HCT116 (cell line): Measurements from ENCODE around the gene SEMA5A. TPM values are rescaled to one million over a fixed set of nuclear protein-coding genes. Genes with fewer than 3 reads are reported as not detected.

Source experiments
- ATAC-seq: fragments of 200-7000 bp; cut with Tn5 transposase; 2 replicates; pipeline ENCODE4 v1.9.1; 2020; ENCODE audit warnings: mild to moderate bottlenecking, moderate library complexity
- BruUV-seq: library from RNA; stranded (reverse); fragments of 400-500 nt; replicated peaks from 2 replicates; lab custom pipeline; 2021; lab: Mats Ljungman, UMichigan
- CTCF ChIA-PET: fragments of 300-600 bp; sonication (Branson Sonifier 250); formaldehyde crosslinking; loops from one replicate; lab custom pipeline; 2021; ENCODE audit warnings: antibody characterized with exemption; lab: Charles Lee
- POLR2A ChIA-PET: fragments of 300-600, 350-600 bp; sonication (Branson Sonifier 250); formaldehyde crosslinking; loops from one replicate; lab custom pipeline; 2021; ENCODE audit warnings: antibody characterized with exemption; lab: Charles Lee
- RAD21 ChIA-PET, 2 experiments: fragments of 300-600 bp; sonication (Branson Sonifier 250); formaldehyde crosslinking; loops; one replicate each; lab custom pipeline; 2023; ENCODE audit warnings: low total read pairs in 2 of 2; ENCODE audit not compliant: uncharacterized antibody in 2 of 2, unreplicated experiment in 2 of 2, low non-redundant PET in 1 of 2; lab: Charles Lee
- DNase-seq: peaks from one replicate; pipeline ENCODE4 v3.0.0-alpha.2; 2010; ENCODE audit warnings: low read depth, low spot score
- H2AFZ ChIP-seq: fragments of 200-600 bp; shearing (Covaris generic), sonication (generic); 2 replicates; pipeline ENCODE4 v1.6.1; 2017; ENCODE audit warnings: low read depth, mixed run types, mixed read lengths, antibody characterized with exemption, low read length; ENCODE audit not compliant: poor library complexity, severe bottlenecking
- H3K27ac ChIP-seq: 2 replicates; pipeline ENCODE4 v1.5.1; 2012; ENCODE audit warnings: low read depth, low read length
- H3K27me3 ChIP-seq: fragments of 200-600 bp; sonication (generic); 2 replicates; pipeline ENCODE4 v1.6.1; 2016; ENCODE audit warnings: mixed run types, low read length, mixed read lengths; ENCODE audit not compliant: insufficient read depth
- H3K36me3 ChIP-seq, 2 experiments: fragments of 200-500 bp in 1 of 2; fragments of 200-600 bp in 1 of 2; sonication (Bioruptor generic) in 1 of 2; sonication (generic) in 1 of 2; 2 replicates each; pipeline versions ENCODE4 v1.5.1 to v1.6.1; 2014 to 2016; ENCODE audit warnings: low read length in 2 of 2, inconsistent platforms in 1 of 2, mixed read lengths in 1 of 2, mixed run types in 1 of 2; ENCODE audit not compliant: insufficient read depth in 2 of 2, control insufficient read depth in 1 of 2
- H3K4me1 ChIP-seq, 2 experiments: fragments of 200-600 bp in 1 of 2; sonication (generic) in 1 of 2; 2 replicates each; pipeline versions ENCODE4 v1.5.1 to v1.6.1; 2012 to 2017; ENCODE audit warnings: low read length in 2 of 2, inconsistent platforms in 1 of 2, mild to moderate bottlenecking in 1 of 2, mixed read lengths in 1 of 2, mixed run types in 1 of 2, moderate library complexity in 1 of 2; ENCODE audit not compliant: insufficient read depth in 2 of 2, control insufficient read depth in 1 of 2
- H3K4me2 ChIP-seq: fragments of 200-600 bp; sonication (generic); 2 replicates; pipeline ENCODE4 v1.6.1; 2017; ENCODE audit warnings: mixed run types, low read length, mixed read lengths
- H3K4me3 ChIP-seq, 2 experiments: fragments of 200-600 bp in 1 of 2; sonication (generic) in 1 of 2; replicated peaks in 1 of 2; 2 replicates each; pipeline ENCODE4 v1.5.1; 2011 to 2016; ENCODE audit warnings: low read length in 2 of 2, control low read depth in 1 of 2, low read depth in 1 of 2, mild to moderate bottlenecking in 1 of 2, mixed read lengths in 1 of 2, mixed run types in 1 of 2
- H3K79me2 ChIP-seq: fragments of 200-600 bp; sonication (generic); 2 replicates; pipeline ENCODE4 v1.6.1; 2017; ENCODE audit warnings: mild to moderate bottlenecking, mixed run types, low read length, moderate library complexity, mixed read lengths; ENCODE audit not compliant: insufficient read depth
- H3K9ac ChIP-seq: fragments of 200-600 bp; sonication (generic); 2 replicates; pipeline ENCODE4 v1.6.1; 2016; ENCODE audit warnings: low read length, mixed read lengths
- H3K9me2 ChIP-seq: fragments of 200-600 bp; sonication (generic), shearing (Covaris generic); 2 replicates; pipeline ENCODE4 v1.6.1; 2017; ENCODE audit warnings: mixed run types, mild to moderate bottlenecking, moderate library complexity; ENCODE audit not compliant: insufficient read depth
- H3K9me3 ChIP-seq, 2 experiments: fragments of 200-500 bp in 1 of 2; fragments of 200-600 bp in 1 of 2; sonication (Bioruptor generic) in 1 of 2; sonication (generic) in 1 of 2; 2 replicates each; pipeline ENCODE4 v1.6.1; 2014 to 2017; ENCODE audit warnings: low read length in 2 of 2, mixed read lengths in 2 of 2, inconsistent platforms in 1 of 2, low read depth in 1 of 2, mild to moderate bottlenecking in 1 of 2, mixed run types in 1 of 2, moderate library complexity in 1 of 2; ENCODE audit not compliant: control insufficient read depth in 1 of 2, insufficient read depth in 1 of 2
- H4K20me1 ChIP-seq: fragments of 200-600 bp; sonication (generic), shearing (Covaris generic); 2 replicates; pipeline ENCODE4 v1.6.1; 2017; ENCODE audit warnings: mixed run types, mild to moderate bottlenecking, moderate library complexity; ENCODE audit not compliant: insufficient read depth
- EGR1 ChIP-seq: IDR thresholded peaks from 2 replicates; pipeline ENCODE4 v1.6.1; 2012; ENCODE audit warnings: low read depth
- FOSL1 ChIP-seq: IDR thresholded peaks from 2 replicates; pipeline ENCODE4 v1.6.1; 2012; ENCODE audit warnings: low read depth
- JUND ChIP-seq: IDR thresholded peaks from 2 replicates; pipeline ENCODE4 v1.6.1; 2012
- POLR2A ChIP-seq: IDR thresholded peaks from 2 replicates; pipeline ENCODE4 v1.7.0; 2011; ENCODE audit warnings: borderline replicate concordance; ENCODE audit not compliant: insufficient read depth, insufficient read length; ENCODE audit errors: extremely low read depth
- POLR2AphosphoS5 ChIP-seq: IDR thresholded peaks from 2 replicates; pipeline ENCODE4 v1.6.1; 2011; ENCODE audit warnings: mild to moderate bottlenecking, low read depth, low read length, moderate library complexity
- RAD21 ChIP-seq: IDR thresholded peaks from 2 replicates; pipeline ENCODE4 v1.6.1; 2012; ENCODE audit warnings: low read depth, mild to moderate bottlenecking
- REST ChIP-seq: IDR thresholded peaks from 2 replicates; pipeline ENCODE4 v1.6.1; 2012; ENCODE audit warnings: low read depth
- SIN3A ChIP-seq: IDR thresholded peaks from 2 replicates; pipeline ENCODE4 v1.6.1; 2012; ENCODE audit warnings: low read depth
- SRF ChIP-seq: IDR thresholded peaks from 2 replicates; pipeline ENCODE4 v1.6.1; 2012; ENCODE audit warnings: low read depth
- ZNF274 ChIP-seq: fragments of 200-500 bp; sonication (Bioruptor generic); IDR thresholded peaks from 2 replicates; pipeline ENCODE4 v1.6.1; 2014; ENCODE audit warnings: mild to moderate bottlenecking, low read depth, low read length, inconsistent platforms
- intact Hi-C: fragments of 100-400 bp; cut with micrococcal nuclease; formaldehyde crosslinking; loops from 2 replicates; pipeline ENCODE4 v1.10.0; 2022
- total RNA-seq: library from RNA; stranded (reverse); gene quantifications from one replicate; pipeline ENCODE4 v1.2.1, GENCODE V29; 2021; ENCODE audit not compliant: unreplicated experiment
- TF ChIP-seq, protein P1 (sequence below): IDR thresholded peaks from 2 replicates; pipeline ENCODE4 v1.6.1; 2012

SEMA5A gene
- total RNA-seq, 1 experiment from 2014 or later, result 0.02 TPM

GRCh38 chr5:9054821-9055589 lies 490.9 kb downstream of the SEMA5A start:
- Histone ChIP-seq H2AFZ (no peak overlapping the region), H3K36me3 (no peaks in the 10 kb centered on the region), H3K27me3 (no peaks in the 10 kb centered on the region), H4K20me1 (no peaks in the 10 kb centered on the region), H3K27ac (no peak overlapping the region), H3K4me3 (no peak overlapping the region), H3K4me1 (no peaks in the 10 kb centered on the region), H3K4me2 (no peak overlapping the region), H3K79me2 (no peaks in the 10 kb centered on the region), H3K9ac (no peak overlapping the region), H3K9me3 (peaks cover 4 to 33% of the 10 kb centered on the region in 2 experiments; a peak in 2 of 4 replicates), H3K9me2 (no peaks in the 10 kb centered on the region)
- ChIA-PET RAD21 (no interaction called here), POLR2A (no interaction called here), CTCF (no interaction called here)
- TF ChIP-seq FOSL1 (no peak), RAD21 (no peak), JUND (no peak), SIN3A (no peak), SRF (no peak), EGR1 (no peak), REST (no peak), POLR2A (no peak), POLR2AphosphoS5 (no peak), ZNF274 (no peak)
- TF ChIP-seq, protein P1, sequence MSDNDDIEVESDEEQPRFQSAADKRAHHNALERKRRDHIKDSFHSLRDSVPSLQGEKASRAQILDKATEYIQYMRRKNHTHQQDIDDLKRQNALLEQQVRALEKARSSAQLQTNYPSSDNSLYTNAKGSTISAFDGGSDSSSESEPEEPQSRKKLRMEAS, result no peak
- DNase-seq (no peak), ATAC-seq (no peak)
- intact Hi-C loops, result no loop called here
- BruUV-seq, result no TSS peak
